ENCODE measurements around the gene FBRS. TPM values are rescaled to one million over a fixed set of nuclear protein-coding genes. Genes with fewer than 3 reads are reported as not detected.

FBRS gene
- total RNA-seq (2021; fragmentation: NEBNext Ultra II Directional; extraction: Animal tissue kit (Norgen Biotek cat#: 25700)) (12.9 and 13.9 TPM in 2 replicates), polyA plus RNA-seq (2011; rRNA removed) (2.4 and 3.8 TPM in 2 replicates), polyA minus RNA-seq (2011; rRNA and poly(A)+ RNA removed) (2.0 and 3.6 TPM in 2 replicates)
- 2.2 TPM for polyA plus RNA-seq (2011; cell fraction: cytosol; rRNA removed)
- 20.7 TPM for polyA plus RNA-seq (2011; cell fraction: nucleus; rRNA removed)
- 7.4 to 11.7 TPM (median 9.5 TPM) in 4 replicates for polyA plus RNA-seq (2012, experiment 1 of 2)
- polyA plus RNA-seq (2012, experiment 2 of 2) = 6.9 TPM
- 9.1 TPM for polyA plus RNA-seq (2013, experiment 1 of 2)
- polyA plus RNA-seq (2013, experiment 2 of 2) = 8.2 TPM
- 4.8 TPM for polyA minus RNA-seq (2011; cell fraction: cytosol; rRNA and poly(A)+ RNA removed)
- 11.5 TPM for polyA minus RNA-seq (2011; cell fraction: nucleus; rRNA and poly(A)+ RNA removed)
- long read RNA-seq, experiment 1, partial matches to known transcripts = 9 of 11 reads
- long read RNA-seq, experiment 1, other reads (novel, unspliced or antisense) = 0 of 11 reads
- long read RNA-seq, experiment 2 = 0 reads

DNA sequence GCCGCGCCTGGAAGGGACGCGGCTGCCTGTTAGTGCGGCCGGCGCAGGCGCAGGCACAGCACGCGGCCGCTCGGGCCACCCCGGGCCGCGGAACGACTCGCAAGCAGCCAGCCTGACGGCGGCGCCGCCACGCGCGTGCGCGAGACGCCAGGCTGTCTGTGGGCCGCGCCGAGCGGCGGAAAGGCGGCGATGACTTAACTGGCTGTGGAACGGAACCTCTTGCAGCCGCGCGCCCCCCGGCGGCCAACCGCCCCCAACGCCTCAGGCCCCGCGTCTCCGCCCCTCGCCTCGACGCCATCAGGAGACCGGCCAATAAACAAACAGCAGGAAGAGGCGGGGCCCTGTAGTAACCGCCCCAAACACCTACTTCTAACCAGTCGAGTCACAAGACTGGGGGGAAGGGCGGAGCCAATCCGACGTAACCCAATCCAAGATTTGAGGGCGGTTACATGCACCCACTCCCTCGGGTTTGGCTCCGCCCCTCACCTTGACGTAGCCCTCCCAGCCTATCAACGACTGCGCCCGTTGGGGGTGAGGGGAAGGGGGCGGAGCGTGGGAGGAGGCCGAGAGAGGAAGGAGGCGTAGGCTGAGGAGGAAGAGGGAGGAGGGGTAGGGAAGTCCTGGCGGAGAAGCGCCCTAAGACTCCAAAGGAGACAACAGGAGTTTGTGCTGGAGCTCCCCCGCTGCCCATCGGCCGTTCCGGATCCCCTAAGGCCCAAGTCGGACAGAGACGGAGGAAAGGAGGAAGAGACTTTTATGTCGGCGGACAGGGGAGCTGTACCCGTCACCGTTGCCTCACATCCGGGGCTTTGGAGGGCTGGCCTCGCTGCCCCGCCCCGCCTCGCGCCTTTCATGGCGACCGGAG lies at the start of gene FBRS:
FBRS (plus strand) TSS at position 566 of the 865 bp plus-strand sequence. CDS start 1,088 bp downstream, outside the sequence.
- H3K4me1 ChIP-seq (replicated peaks in 1 of 4; ENCODE audit: control insufficient read depth in 3 of 4, insufficient read depth in 4 of 4, low read length in 3 of 4) = peaks cover 2 to 13% (median 6%) of the 10 kb centered on the region in 4 experiments; a peak in 6 of 7 replicates
- H3K14ac ChIP-seq (ENCODE audit: insufficient read length) = no peak within 1 kb of the TSS
- peak within 1 kb of the TSS; percentile 83; the same call in 1 of the 2 replicates for H2AFZ ChIP-seq (ENCODE audit: low read length)
- peaks cover 16 to 29% of the 10 kb centered on the region in 2 experiments for H4K20me1 ChIP-seq (replicated peaks in 1 of 2; ENCODE audit: control insufficient read depth in 1 of 2, insufficient read depth in 2 of 2, low read length in 2 of 2)
- H3K36me3 ChIP-seq (ENCODE audit: control insufficient read depth in 2 of 4, insufficient read depth in 4 of 4, low read length in 3 of 4) = peaks cover 0 to 3% (median 0%) of the 10 kb centered on the region in 4 experiments; a peak in 3 of 8 replicates
- H3K4me3 ChIP-seq (ENCODE audit: extremely low read depth in 1 of 4, insufficient read depth in 2 of 4, low read depth in 3 of 4, low read length in 4 of 4) = peak within 1 kb of the TSS; percentile 61 to 96 (median 78)
- H4K5ac ChIP-seq (ENCODE audit: insufficient read length, low read depth, low read length) = peak within 1 kb of the TSS; percentile 91
- H3K9ac ChIP-seq (replicated peaks in 1 of 4; ENCODE audit: extremely low read depth in 1 of 4, low read depth in 3 of 4, low read length in 3 of 4) = peak within 1 kb of the TSS; percentile 61 to 83 (median 76); a peak in 6 of 7 replicates
- no peaks in the 10 kb centered on the region for H3K79me2 ChIP-seq (ENCODE audit: control insufficient read depth in 1 of 2, insufficient read depth in 2 of 2, low read length in 2 of 2)
- peaks cover 2 to 35% (median 22%) of the 10 kb centered on the region in 4 experiments for H3K27me3 ChIP-seq (replicated peaks in 1 of 4; ENCODE audit: control insufficient read depth in 3 of 4, extremely low read depth in 1 of 4, insufficient read depth in 3 of 4, low read length in 3 of 4)
- no peak within 1 kb of the TSS for H3K4ac ChIP-seq (replicated peaks; ENCODE audit: insufficient read length, low read depth, low read length)
- peaks cover 12% of the 10 kb centered on the region; the same call in 1 of the 2 replicates for H3K23me2 ChIP-seq (ENCODE audit: low read depth, low read length)
- no peak within 1 kb of the TSS for H2BK20ac ChIP-seq (ENCODE audit: low read length)
- H3K9me3 ChIP-seq (ENCODE audit: insufficient read depth in 2 of 2, low read depth in 1 of 2, low read length in 1 of 2) = no peaks in the 10 kb centered on the region
- no peak within 1 kb of the TSS for H3K23ac ChIP-seq (ENCODE audit: insufficient read length)
- ChIA-PET POLR2A (ENCODE audit: partially characterized antibody) (interaction anchor here (0.6 to 3.2 kb wide), 13 partner anchors 17 to 244 kb away, joined by 3 to 14 read pairs (median 5); partner anchors contain the start of genes CTF1, PHKG2 and SRCAP), CTCF (ENCODE audit: partially characterized antibody) (interaction anchor here (0.7 to 2.6 kb wide), 4 partner anchors 20 to 260 kb away, joined by 3 to 10 read pairs (median 4); no protein-coding TSS in a partner anchor)
- H4K8ac ChIP-seq (ENCODE audit: extremely low read depth, insufficient read depth, low read length) = peak within 1 kb of the TSS; percentile 94; the same call in 1 of the 2 replicates
- FAIRE-seq (peak; percentile 89), DNase-seq (ENCODE audit: low read depth in 1 of 2, low spot score in 2 of 2) (peak; percentile 98 to 100)
- H3K56ac ChIP-seq (replicated peaks; ENCODE audit: insufficient read length, low read depth, low read length) = no peak within 1 kb of the TSS
- peak within 1 kb of the TSS; percentile 95 for H2BK12ac ChIP-seq (ENCODE audit: low read depth, low read length)
- H3K18ac ChIP-seq (ENCODE audit: extremely low read depth, low read length) = peak within 1 kb of the TSS; percentile 90
- H2BK5ac ChIP-seq (ENCODE audit: low read depth, low read length) = peak within 1 kb of the TSS; percentile 97
- H3K27ac ChIP-seq (ENCODE audit: low read depth, low read length) = peak within 1 kb of the TSS; percentile 91
- peak within 1 kb of the TSS; percentile 88; the same call in 1 of the 2 replicates for H2BK15ac ChIP-seq (ENCODE audit: low read length)
- peak within 1 kb of the TSS; percentile 71 to 73 for H3K4me2 ChIP-seq (ENCODE audit: insufficient read depth in 1 of 2, low read depth in 2 of 2, low read length in 2 of 2)
- no peak within 1 kb of the TSS for H2AK5ac ChIP-seq (ENCODE audit: low read depth, low read length)
- no peak within 1 kb of the TSS for H2BK120ac ChIP-seq (replicated peaks; ENCODE audit: low read depth, low read length)
- peak within 1 kb of the TSS; percentile 70 for H4K91ac ChIP-seq (replicated peaks; ENCODE audit: insufficient read length, low read length)
- 2% methylated on average over 70 of the region's 86 CpGs; no CpG with 5 or more reads in 1 of the 2 experiments for WGBS, 2 experiments (ENCODE audit: extremely low coverage in 1 of 2, insufficient coverage in 1 of 2, insufficient read length in 1 of 2, insufficient replicate concordance in 2 of 2, low coverage in 1 of 2, low lambda C conversion rate in 2 of 2, missing lambda C conversion rate in 1 of 2)
- H3K79me1 ChIP-seq (ENCODE audit: low read depth, low read length) = no peaks in the 10 kb centered on the region
- peak in 1 of 2 experiments; percentile 69; a peak in 1 of 3 replicates for TF ChIP-seq EP300 (IDR thresholded peaks at IDR 0.05; ENCODE audit: borderline replicate concordance in 1 of 2, low read depth in 2 of 2, low read length in 2 of 2)
- no peak for TF ChIP-seq SIX5 (IDR thresholded peaks at IDR 0.05; ENCODE audit: low read depth, low read length)
- TF ChIP-seq, protein P1, sequence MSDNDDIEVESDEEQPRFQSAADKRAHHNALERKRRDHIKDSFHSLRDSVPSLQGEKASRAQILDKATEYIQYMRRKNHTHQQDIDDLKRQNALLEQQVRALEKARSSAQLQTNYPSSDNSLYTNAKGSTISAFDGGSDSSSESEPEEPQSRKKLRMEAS (IDR thresholded peaks at IDR 0.05) = 0 out of 2 replicates have a peak, but pooled peaks have one; percentile 17
- TF ChIP-seq KDM4A (IDR thresholded peaks at IDR 0.05; ENCODE audit: low read depth, low read length, severe bottlenecking) = peak; percentile 68
- peak; percentile 95 for TF ChIP-seq SP4 (IDR thresholded peaks at IDR 0.05; ENCODE audit: low read length)
- peak; percentile 94 to 96; a peak in 3 of 4 replicates for TF ChIP-seq HDAC2 (IDR thresholded peaks at IDR 0.05; ENCODE audit: borderline replicate concordance in 1 of 2, low read depth in 2 of 2, low read length in 2 of 2)
- TF ChIP-seq CREB1 (IDR thresholded peaks at IDR 0.05) = peak; percentile 82
